ENCODE results near the gene RPS29. TPM values are rescaled to one million over a fixed set of nuclear protein-coding genes. Genes with fewer than 3 reads are reported as not detected.

Gene RPS29
- total and polyA plus RNA-seq, 9 of the 15 experiments (the other 6 are each of a cell fraction or from before 2014, with no cell fraction given): 1,545 to 5,012 (median 2,448) TPM

DNA sequence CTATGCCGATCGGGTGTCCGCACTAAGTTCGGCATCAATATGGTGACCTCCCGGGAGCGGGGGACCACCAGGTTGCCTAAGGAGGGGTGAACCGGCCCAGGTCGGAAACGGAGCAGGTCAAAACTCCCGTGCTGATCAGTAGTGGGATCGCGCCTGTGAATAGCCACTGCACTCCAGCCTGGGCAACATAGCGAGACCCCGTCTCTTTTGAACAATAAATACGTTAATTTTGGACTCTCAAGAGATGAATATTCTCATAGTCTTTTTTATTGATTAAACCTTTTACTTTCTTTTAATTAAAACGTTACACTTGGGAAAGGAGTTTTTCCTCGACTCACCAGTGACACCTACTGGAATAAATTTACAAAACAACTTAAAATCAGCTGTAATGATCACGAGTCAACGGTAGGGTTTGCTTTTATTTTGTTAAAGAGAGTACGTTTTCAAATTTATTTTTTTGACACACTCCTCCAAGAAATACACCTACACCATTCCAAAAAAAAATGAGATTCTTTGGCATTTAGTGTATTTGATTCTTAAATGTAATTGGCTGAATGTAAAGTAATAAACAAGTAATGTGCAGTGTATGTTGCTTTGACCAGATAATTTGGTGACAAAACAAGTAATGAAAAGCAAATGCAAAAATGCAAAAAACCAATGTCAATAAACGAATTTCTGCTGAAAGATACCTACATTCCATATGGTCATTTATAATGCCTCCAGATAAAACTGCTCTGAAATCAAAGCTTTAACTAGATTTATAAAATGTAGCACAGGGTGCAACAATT, 687 bp upstream of the RPS29 start (continued):
- TF ChIP-seq, protein P1, sequence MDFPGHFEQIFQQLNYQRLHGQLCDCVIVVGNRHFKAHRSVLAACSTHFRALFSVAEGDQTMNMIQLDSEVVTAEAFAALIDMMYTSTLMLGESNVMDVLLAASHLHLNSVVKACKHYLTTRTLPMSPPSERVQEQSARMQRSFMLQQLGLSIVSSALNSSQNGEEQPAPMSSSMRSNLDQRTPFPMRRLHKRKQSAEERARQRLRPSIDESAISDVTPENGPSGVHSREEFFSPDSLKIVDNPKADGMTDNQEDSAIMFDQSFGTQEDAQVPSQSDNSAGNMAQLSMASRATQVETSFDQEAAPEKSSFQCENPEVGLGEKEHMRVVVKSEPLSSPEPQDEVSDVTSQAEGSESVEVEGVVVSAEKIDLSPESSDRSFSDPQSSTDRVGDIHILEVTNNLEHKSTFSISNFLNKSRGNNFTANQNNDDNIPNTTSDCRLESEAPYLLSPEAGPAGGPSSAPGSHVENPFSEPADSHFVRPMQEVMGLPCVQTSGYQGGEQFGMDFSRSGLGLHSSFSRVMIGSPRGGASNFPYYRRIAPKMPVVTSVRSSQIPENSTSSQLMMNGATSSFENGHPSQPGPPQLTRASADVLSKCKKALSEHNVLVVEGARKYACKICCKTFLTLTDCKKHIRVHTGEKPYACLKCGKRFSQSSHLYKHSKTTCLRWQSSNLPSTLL (IDR thresholded peaks at IDR 0.05): 0 out of 2 replicates have a peak, but pooled peaks have one; percentile 27
- TF ChIP-seq POLR3A (IDR thresholded peaks at IDR 0.05; ENCODE audit: borderline replicate concordance, extremely low read depth, insufficient read depth, insufficient read length): peak; percentile 83
- no peak for TF ChIP-seq MXI1 (IDR thresholded peaks at IDR 0.05; ENCODE audit: low read depth, low read length)
- TF ChIP-seq ZNF121 (CRISPR knock-in tag; conservative IDR thresholded peaks at IDR 0.05): peak; percentile 99
- TF ChIP-seq TCF7L2 (IDR thresholded peaks at IDR 0.05; ENCODE audit: low read depth, low read length): no peak
- no peak for TF ChIP-seq ZBTB1 (CRISPR knock-in tag; IDR thresholded peaks at IDR 0.05; ENCODE audit: borderline replicate concordance, low read depth)
- TF ChIP-seq ZNF184 (CRISPR knock-in tag; IDR thresholded peaks at IDR 0.05): no peak
- TF ChIP-seq, protein P2, sequence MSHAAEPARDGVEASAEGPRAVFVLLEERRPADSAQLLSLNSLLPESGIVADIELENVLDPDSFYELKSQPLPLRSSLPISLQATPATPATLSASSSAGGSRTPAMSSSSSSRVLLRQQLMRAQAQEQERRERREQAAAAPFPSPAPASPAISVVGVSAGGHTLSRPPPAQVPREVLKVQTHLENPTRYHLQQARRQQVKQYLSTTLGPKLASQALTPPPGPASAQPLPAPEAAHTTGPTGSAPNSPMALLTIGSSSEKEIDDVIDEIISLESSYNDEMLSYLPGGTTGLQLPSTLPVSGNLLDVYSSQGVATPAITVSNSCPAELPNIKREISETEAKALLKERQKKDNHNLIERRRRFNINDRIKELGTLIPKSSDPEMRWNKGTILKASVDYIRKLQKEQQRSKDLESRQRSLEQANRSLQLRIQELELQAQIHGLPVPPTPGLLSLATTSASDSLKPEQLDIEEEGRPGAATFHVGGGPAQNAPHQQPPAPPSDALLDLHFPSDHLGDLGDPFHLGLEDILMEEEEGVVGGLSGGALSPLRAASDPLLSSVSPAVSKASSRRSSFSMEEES (CRISPR knock-in tag; IDR thresholded peaks at IDR 0.05): 0 out of 2 replicates have a peak, but pooled peaks have one; percentile 9
- peak; percentile 46 for TF ChIP-seq RBM25 (IDR thresholded peaks at IDR 0.05; ENCODE audit: low read depth, low read length, severe bottlenecking)
- TF ChIP-seq, protein P3, sequence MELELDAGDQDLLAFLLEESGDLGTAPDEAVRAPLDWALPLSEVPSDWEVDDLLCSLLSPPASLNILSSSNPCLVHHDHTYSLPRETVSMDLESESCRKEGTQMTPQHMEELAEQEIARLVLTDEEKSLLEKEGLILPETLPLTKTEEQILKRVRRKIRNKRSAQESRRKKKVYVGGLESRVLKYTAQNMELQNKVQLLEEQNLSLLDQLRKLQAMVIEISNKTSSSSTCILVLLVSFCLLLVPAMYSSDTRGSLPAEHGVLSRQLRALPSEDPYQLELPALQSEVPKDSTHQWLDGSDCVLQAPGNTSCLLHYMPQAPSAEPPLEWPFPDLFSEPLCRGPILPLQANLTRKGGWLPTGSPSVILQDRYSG (tag; conservative IDR thresholded peaks at IDR 0.05; ENCODE audit: low read depth): 0 out of 2 replicates have a peak, but pooled peaks have one; percentile 5
- TF ChIP-seq BACH1 (tag; IDR thresholded peaks at IDR 0.05): no peak
- TF ChIP-seq, protein P4, sequence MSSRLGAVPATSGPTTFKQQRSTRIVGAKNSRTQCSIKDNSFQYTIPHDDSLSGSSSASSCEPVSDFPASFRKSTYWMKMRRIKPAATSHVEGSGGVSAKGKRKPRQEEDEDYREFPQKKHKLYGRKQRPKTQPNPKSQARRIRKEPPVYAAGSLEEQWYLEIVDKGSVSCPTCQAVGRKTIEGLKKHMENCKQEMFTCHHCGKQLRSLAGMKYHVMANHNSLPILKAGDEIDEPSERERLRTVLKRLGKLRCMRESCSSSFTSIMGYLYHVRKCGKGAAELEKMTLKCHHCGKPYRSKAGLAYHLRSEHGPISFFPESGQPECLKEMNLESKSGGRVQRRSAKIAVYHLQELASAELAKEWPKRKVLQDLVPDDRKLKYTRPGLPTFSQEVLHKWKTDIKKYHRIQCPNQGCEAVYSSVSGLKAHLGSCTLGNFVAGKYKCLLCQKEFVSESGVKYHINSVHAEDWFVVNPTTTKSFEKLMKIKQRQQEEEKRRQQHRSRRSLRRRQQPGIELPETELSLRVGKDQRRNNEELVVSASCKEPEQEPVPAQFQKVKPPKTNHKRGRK (tag; IDR thresholded peaks at IDR 0.05): 0 out of 2 replicates have a peak, but pooled peaks have one; percentile 14
- TF ChIP-seq NEUROD1 (IDR thresholded peaks at IDR 0.05; ENCODE audit: borderline replicate concordance, low read depth, low read length, partially characterized antibody): no peak
- peak; percentile 39; the same call in 1 of the 2 replicates for TF ChIP-seq TOE1 (IDR thresholded peaks at IDR 0.05; ENCODE audit: borderline replicate concordance)
- TF ChIP-seq TOE1 (CRISPR knock-in tag; IDR thresholded peaks at IDR 0.05; ENCODE audit: borderline replicate concordance, low read depth): no peak
- TF ChIP-seq BCOR (IDR thresholded peaks at IDR 0.05): peak; percentile 82
- TF ChIP-seq, protein P5, sequence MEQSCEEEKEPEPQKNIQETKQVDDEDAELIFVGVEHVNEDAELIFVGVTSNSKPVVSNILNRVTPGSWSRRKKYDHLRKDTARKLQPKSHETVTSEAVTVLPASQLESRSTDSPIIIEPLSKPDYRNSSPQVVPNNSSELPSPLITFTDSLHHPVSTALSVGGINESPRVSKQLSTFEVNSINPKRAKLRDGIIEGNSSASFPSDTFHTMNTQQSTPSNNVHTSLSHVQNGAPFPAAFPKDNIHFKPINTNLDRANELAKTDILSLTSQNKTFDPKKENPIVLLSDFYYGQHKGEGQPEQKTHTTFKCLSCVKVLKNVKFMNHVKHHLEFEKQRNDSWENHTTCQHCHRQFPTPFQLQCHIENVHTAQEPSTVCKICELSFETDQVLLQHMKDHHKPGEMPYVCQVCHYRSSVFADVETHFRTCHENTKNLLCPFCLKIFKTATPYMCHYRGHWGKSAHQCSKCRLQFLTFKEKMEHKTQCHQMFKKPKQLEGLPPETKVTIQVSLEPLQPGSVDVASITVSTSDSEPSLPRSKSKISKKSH (CRISPR knock-in tag; IDR thresholded peaks at IDR 0.05): no peak
- TF ChIP-seq ARID2 (IDR thresholded peaks at IDR 0.05): no peak
- no peak for TF ChIP-seq KLF6 (CRISPR knock-in tag; IDR thresholded peaks at IDR 0.05; ENCODE audit: borderline replicate concordance)
